HFF-Myc (cell line): ENCODE results near the gene TMEM119.

Experiments
- DNase-seq: peaks from one replicate; pipeline ENCODE4 v3.0.0-alpha.2; 2011; ENCODE audit warnings: low read depth; ENCODE audit errors: extremely low read depth
- H3K4me3 ChIP-seq: replicated peaks from 2 replicates; pipeline ENCODE4 v1.5.1; 2011; ENCODE audit warnings: low read depth, mild to moderate bottlenecking, control low read depth, low read length
- TF ChIP-seq, protein P1 (sequence below): IDR thresholded peaks from 2 replicates; pipeline ENCODE4 v1.5.1; 2012; ENCODE audit warnings: mild to moderate bottlenecking, low read depth, low read length, control low read depth; ENCODE audit errors: missing control alignments

The TMEM119 gene

DNA sequence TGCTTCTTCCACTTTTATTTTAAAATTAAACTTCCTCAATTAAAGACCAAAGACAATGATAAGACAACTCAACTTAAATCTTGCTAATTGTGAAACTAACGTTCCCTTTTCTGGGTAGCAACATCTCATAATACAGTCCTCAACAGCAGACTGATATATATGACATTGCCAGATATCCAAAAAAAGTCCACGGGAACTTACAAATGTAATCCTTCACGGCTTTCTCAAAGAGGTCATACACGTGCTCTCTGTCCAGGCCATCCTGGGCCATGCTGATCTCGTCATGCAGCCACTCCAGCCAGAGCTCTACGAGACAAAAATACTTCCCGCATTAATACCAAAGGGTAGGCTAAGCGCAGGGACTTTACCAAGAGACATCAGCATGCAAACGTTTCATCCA is 50.2 kb downstream of the TMEM119 start:
- TF ChIP-seq, protein P1, sequence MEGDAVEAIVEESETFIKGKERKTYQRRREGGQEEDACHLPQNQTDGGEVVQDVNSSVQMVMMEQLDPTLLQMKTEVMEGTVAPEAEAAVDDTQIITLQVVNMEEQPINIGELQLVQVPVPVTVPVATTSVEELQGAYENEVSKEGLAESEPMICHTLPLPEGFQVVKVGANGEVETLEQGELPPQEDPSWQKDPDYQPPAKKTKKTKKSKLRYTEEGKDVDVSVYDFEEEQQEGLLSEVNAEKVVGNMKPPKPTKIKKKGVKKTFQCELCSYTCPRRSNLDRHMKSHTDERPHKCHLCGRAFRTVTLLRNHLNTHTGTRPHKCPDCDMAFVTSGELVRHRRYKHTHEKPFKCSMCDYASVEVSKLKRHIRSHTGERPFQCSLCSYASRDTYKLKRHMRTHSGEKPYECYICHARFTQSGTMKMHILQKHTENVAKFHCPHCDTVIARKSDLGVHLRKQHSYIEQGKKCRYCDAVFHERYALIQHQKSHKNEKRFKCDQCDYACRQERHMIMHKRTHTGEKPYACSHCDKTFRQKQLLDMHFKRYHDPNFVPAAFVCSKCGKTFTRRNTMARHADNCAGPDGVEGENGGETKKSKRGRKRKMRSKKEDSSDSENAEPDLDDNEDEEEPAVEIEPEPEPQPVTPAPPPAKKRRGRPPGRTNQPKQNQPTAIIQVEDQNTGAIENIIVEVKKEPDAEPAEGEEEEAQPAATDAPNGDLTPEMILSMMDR, result no peak
- no peak for DNase-seq
- no peak overlapping the region for H3K4me3 ChIP-seq

DNA sequence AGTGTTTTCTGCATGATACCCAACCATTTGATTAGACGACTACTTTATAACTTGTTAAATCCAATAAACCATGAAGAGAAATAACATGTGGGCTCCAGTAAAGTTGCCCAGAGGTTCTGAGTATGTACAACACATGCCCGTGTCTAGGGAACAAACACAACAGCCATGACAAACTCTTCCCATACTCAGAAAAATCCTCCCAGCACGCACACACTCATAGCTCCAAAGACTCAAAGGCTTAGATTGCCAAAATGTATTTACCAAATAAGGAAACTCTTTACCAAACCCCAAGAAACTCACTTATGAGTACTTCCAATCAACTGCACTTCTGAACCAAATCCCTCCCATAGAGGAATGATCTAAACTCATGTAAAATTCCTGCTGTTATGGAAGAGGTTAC is 54.2 kb downstream of the TMEM119 start:
- no peak for DNase-seq
- TF ChIP-seq, protein P1, result no peak
- H3K4me3 ChIP-seq, result no peak overlapping the region

DNA sequence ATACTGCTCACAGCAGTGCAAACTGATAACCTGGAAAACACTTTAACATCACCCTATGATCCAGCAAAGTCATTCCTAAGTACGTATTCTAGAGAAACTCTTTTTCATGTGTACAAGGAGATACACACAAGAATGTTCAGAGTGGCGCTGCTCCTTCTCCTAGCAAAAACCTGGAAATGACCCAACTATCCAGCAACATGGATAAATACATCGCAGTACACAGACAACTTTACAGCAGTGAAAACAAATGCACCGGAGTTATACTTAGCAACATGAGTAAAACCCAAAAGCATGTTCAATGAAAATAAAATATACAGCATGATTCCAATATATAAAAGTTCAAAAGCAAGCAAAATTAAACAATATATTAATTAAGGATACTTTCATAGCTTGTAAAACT is 55.6 kb downstream of the TMEM119 start:
- DNase-seq, result no peak
- no peak overlapping the region for H3K4me3 ChIP-seq
- TF ChIP-seq, protein P1, result no peak
